ENCODE results near the gene HBEGF. TPM values are rescaled to one million over a fixed set of nuclear protein-coding genes. Genes with fewer than 3 reads are reported as not detected.

The HBEGF gene
- polyA plus RNA-seq, 2 of the 4 experiments (the other 2 are of a cell fraction), result 3.4 to 5.0 TPM

- H3K4me3 ChIP-seq, result no peak overlapping the region
- FAIRE-seq (no peak), ATAC-seq (peak; percentile 92 to 95), DNase-seq (ENCODE audit: low read depth in 1 of 2, low spot score in 1 of 2) (peak; percentile 79 to 82)
- CTCF ChIA-PET, result interaction anchor here (0.6 to 4.6 kb wide), 35 partner anchors 11 to 350 kb away, joined by 3 to 71 read pairs (median 4); partner anchors contain the start of genes EIF4EBP3, HARS1, HARS2 and SLC4A9
- POLR2A ChIA-PET, result interaction anchor here (0.5 to 1.0 kb wide), 2 partner anchors 28 to 173 kb away, joined by 3 to 7 read pairs; partner anchors contain the start of gene ANKHD1
- no peaks in the 10 kb centered on the region for H3K4me1 ChIP-seq
- H3K9me3 ChIP-seq, result no peaks in the 10 kb centered on the region
- TF ChIP-seq, protein P1, sequence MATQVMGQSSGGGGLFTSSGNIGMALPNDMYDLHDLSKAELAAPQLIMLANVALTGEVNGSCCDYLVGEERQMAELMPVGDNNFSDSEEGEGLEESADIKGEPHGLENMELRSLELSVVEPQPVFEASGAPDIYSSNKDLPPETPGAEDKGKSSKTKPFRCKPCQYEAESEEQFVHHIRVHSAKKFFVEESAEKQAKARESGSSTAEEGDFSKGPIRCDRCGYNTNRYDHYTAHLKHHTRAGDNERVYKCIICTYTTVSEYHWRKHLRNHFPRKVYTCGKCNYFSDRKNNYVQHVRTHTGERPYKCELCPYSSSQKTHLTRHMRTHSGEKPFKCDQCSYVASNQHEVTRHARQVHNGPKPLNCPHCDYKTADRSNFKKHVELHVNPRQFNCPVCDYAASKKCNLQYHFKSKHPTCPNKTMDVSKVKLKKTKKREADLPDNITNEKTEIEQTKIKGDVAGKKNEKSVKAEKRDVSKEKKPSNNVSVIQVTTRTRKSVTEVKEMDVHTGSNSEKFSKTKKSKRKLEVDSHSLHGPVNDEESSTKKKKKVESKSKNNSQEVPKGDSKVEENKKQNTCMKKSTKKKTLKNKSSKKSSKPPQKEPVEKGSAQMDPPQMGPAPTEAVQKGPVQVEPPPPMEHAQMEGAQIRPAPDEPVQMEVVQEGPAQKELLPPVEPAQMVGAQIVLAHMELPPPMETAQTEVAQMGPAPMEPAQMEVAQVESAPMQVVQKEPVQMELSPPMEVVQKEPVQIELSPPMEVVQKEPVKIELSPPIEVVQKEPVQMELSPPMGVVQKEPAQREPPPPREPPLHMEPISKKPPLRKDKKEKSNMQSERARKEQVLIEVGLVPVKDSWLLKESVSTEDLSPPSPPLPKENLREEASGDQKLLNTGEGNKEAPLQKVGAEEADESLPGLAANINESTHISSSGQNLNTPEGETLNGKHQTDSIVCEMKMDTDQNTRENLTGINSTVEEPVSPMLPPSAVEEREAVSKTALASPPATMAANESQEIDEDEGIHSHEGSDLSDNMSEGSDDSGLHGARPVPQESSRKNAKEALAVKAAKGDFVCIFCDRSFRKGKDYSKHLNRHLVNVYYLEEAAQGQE (IDR thresholded peaks at IDR 0.05), result no peak
- TF ChIP-seq RFX5 (IDR thresholded peaks at IDR 0.05) (no peak), SMC3 (IDR thresholded peaks at IDR 0.05) (peak; percentile 63), RAD21 (conservative IDR thresholded peaks at IDR 0.05 in 1 of 2, IDR thresholded peaks at IDR 0.05 in 1 of 2) (peak; percentile 76 to 85), GATA3 (IDR thresholded peaks at IDR 0.05; ENCODE audit: borderline replicate concordance) (no peak), FOSB (CRISPR knock-in tag; IDR thresholded peaks at IDR 0.05) (no peak)
- TF ChIP-seq, protein P2, sequence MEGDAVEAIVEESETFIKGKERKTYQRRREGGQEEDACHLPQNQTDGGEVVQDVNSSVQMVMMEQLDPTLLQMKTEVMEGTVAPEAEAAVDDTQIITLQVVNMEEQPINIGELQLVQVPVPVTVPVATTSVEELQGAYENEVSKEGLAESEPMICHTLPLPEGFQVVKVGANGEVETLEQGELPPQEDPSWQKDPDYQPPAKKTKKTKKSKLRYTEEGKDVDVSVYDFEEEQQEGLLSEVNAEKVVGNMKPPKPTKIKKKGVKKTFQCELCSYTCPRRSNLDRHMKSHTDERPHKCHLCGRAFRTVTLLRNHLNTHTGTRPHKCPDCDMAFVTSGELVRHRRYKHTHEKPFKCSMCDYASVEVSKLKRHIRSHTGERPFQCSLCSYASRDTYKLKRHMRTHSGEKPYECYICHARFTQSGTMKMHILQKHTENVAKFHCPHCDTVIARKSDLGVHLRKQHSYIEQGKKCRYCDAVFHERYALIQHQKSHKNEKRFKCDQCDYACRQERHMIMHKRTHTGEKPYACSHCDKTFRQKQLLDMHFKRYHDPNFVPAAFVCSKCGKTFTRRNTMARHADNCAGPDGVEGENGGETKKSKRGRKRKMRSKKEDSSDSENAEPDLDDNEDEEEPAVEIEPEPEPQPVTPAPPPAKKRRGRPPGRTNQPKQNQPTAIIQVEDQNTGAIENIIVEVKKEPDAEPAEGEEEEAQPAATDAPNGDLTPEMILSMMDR (IDR thresholded peaks at IDR 0.05), result peak; percentile 74
- TF ChIP-seq, protein P3, sequence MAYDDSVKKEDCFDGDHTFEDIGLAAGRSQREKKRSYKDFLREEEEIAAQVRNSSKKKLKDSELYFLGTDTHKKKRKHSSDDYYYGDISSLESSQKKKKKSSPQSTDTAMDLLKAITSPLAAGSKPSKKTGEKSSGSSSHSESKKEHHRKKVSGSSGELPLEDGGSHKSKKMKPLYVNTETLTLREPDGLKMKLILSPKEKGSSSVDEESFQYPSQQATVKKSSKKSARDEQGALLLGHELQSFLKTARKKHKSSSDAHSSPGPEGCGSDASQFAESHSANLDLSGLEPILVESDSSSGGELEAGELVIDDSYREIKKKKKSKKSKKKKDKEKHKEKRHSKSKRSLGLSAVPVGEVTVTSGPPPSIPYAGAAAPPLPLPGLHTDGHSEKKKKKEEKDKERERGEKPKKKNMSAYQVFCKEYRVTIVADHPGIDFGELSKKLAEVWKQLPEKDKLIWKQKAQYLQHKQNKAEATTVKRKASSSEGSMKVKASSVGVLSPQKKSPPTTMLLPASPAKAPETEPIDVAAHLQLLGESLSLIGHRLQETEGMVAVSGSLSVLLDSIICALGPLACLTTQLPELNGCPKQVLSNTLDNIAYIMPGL (CRISPR knock-in tag; IDR thresholded peaks at IDR 0.05; ENCODE audit: borderline replicate concordance), result no peak
- peak overlapping the region; percentile 30; the same call in 2 of the 3 replicates for H3K4me2 ChIP-seq
- H3K27ac ChIP-seq, result peak overlapping the region in 1 of 2 experiments; percentile 50; a peak in 1 of 6 replicates
- 27% methylated on average over 2 of the region's 2 CpGs for WGBS (ENCODE audit: missing lambda C conversion rate)
Measured at GRCh38 chr5:140372971-140373487, 26.6 kb upstream of the HBEGF start.

DNA sequence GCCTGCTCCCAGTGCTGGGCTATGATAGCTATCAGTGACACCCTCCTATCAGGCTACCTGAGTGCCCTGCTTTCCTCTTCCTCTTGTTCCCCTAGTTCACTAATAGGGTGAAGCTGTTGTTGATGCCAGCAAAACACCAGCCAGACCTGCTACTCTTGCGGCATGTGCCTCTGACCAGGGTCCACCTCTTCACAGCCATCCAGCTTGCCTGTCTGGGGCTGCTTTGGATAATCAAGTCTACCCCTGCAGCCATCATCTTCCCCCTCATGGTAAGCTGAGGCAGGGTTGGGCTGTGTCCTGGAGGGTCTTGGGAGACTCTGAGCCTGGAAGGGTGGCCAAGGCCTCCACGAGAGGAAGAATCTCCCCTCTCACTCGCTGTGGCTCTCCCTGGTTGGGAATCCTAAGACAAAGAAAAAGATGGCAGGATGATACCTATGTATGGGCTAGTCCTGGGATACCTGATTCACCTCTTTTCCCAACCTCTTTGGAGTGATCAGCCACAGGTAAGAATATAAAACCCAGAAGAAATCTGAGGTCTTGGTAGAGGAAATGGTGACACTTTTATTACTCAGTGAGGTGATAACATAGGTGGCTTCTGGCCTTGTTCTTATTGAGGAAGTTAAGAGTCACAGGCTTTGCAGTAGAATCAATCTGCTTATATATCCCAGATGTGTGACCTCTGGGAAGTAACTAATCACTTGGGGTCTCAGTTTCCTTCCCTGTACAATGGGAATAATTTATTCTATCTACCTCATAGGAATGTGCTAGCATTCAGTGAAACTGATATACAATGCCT, 25.2 kb upstream of the HBEGF start:
- FAIRE-seq (no peak), DNase-seq (ENCODE audit: low read depth in 1 of 2, low spot score in 1 of 2) (no peak), ATAC-seq (no peak)
- H3K4me2 ChIP-seq, result no peak overlapping the region
- H3K4me1 ChIP-seq, result no peaks in the 10 kb centered on the region
- no peak overlapping the region for H3K4me3 ChIP-seq
- TF ChIP-seq PHF8 (IDR thresholded peaks at IDR 0.05; ENCODE audit: borderline replicate concordance, low read depth) (no peak), HEYL (CRISPR knock-in tag; IDR thresholded peaks at IDR 0.05) (no peak), SREBF2 (IDR thresholded peaks at IDR 0.05) (no peak)
- no peak overlapping the region for H3K27ac ChIP-seq
- H3K9me3 ChIP-seq, result no peaks in the 10 kb centered on the region
- ChIA-PET POLR2A (interaction anchor here (0.6 kb wide), 1 partner anchor 68 kb away, joined by 6 read pairs; no protein-coding TSS in a partner anchor), CTCF (interaction anchor here (0.7 to 4.6 kb wide), 27 partner anchors 10 to 349 kb away, joined by 3 to 71 read pairs (median 4); partner anchors contain the start of genes EIF4EBP3, SLC4A9 and TMCO6)
- WGBS (ENCODE audit: missing lambda C conversion rate), result 78% methylated on average over 3 of the region's 3 CpGs

All from A549 (cell line).